T-cell (primary cell): Measurements from ENCODE around the gene CFAP46. TPM values are rescaled to one million over a fixed set of nuclear protein-coding genes. Genes with fewer than 3 reads are reported as not detected.
"Not testable (repeated sequence)": the region's sequence is repeated elsewhere in the genome, so short reads cannot be mapped to it uniquely, and the experiment has no call there.

Experiments used
- ATAC-seq, 4 experiments: fragments of 200-7000 bp in 3 of 4; fragments of 150-1000 bp in 1 of 4; cut with Tn5 transposase; replicated peaks in 1 of 4; 1 replicate in 3 of 4; 2 replicates in 1 of 4; pipeline ENCODE4 v1.10.0; 2021; ENCODE audit warnings: moderate library complexity in 3 of 4, mild to moderate bottlenecking in 2 of 4, moderate number of reproducible peaks in 1 of 4
- CTCF ChIA-PET, 2 donors: fragments of 300-600 bp; sonication (Branson Sonifier 250); formaldehyde crosslinking; loops; one replicate each; lab custom pipeline; 2022; ENCODE audit warnings: antibody characterized with exemption in 2 of 2; lab: Charles Lee
- POLR2A ChIA-PET, 2 donors: fragments of 300-600 bp; sonication (Branson Sonifier 250); formaldehyde crosslinking; loops; one replicate each; lab custom pipeline; 2022; ENCODE audit warnings: antibody characterized with exemption in 2 of 2; lab: Charles Lee
- DNase-seq, 35 experiments: peaks; one replicate each; pipeline versions ENCODE4 v3.0.0 to v3.0.0-alpha.2; 2013 to 2023
- H3K27ac ChIP-seq: one replicate; pipeline ENCODE4 v1.5.1; 2013; ENCODE audit warnings: low read length
- H3K27me3 ChIP-seq, 2 experiments: replicated peaks in 1 of 2; 1 replicate in 1 of 2; 2 replicates in 1 of 2; pipeline versions ENCODE4 v1.6.1 to v1.7.0; 2013; ENCODE audit warnings: low read length in 1 of 2, mixed read lengths in 1 of 2; ENCODE audit not compliant: control insufficient read depth in 2 of 2, insufficient read depth in 2 of 2; ENCODE audit errors: extremely low read depth in 1 of 2
- H3K36me3 ChIP-seq, 2 donors: 1 replicate in 1 of 2; 2 replicates in 1 of 2; pipeline versions ENCODE4 v1.6.1 to v1.7.0; 2013; ENCODE audit warnings: low read length in 1 of 2; ENCODE audit not compliant: control insufficient read depth in 2 of 2, insufficient read depth in 1 of 2; ENCODE audit errors: extremely low read depth in 1 of 2
- H3K4me1 ChIP-seq, 2 experiments: 1 replicate in 1 of 2; 2 replicates in 1 of 2; pipeline versions ENCODE4 v1.6.1 to v1.7.0; 2013; ENCODE audit warnings: low read length in 2 of 2, mixed read lengths in 1 of 2; ENCODE audit not compliant: insufficient read depth in 2 of 2, control insufficient read depth in 1 of 2; ENCODE audit errors: extremely low read depth in 1 of 2
- H3K4me3 ChIP-seq, 2 donors: 1 replicate in 1 of 2; 2 replicates in 1 of 2; pipeline versions ENCODE4 v1.5.1 to v1.7.0; 2013; ENCODE audit warnings: mild to moderate bottlenecking in 2 of 2, low read length in 1 of 2, moderate library complexity in 1 of 2; ENCODE audit not compliant: control insufficient read depth in 1 of 2; ENCODE audit errors: extremely low read depth in 1 of 2
- H3K9me3 ChIP-seq: 2 replicates; pipeline ENCODE4 v1.7.0; 2013
- H3K27ac Mint-ChIP-seq, 2 donors: one replicate each; pipeline ENCODE4 v1.8.0; 2020 to 2021; ENCODE audit warnings: mild to moderate bottlenecking in 2 of 2, mixed read lengths in 2 of 2
- H3K27me3 Mint-ChIP-seq, 2 donors: one replicate each; pipeline ENCODE4 v1.8.0; 2021 to 2022; ENCODE audit warnings: mixed read lengths in 2 of 2
- H3K36me3 Mint-ChIP-seq: one replicate; pipeline ENCODE4 v1.8.0; 2021; ENCODE audit warnings: mixed read lengths
- H3K4me1 Mint-ChIP-seq, 3 donors: one replicate each; pipeline ENCODE4 v1.8.0; 2020 to 2022; ENCODE audit warnings: mixed read lengths in 3 of 3, mild to moderate bottlenecking in 1 of 3
- H3K4me3 Mint-ChIP-seq, 3 donors: one replicate each; pipeline ENCODE4 v1.8.0; 2020 to 2022; ENCODE audit warnings: mild to moderate bottlenecking in 3 of 3, mixed read lengths in 3 of 3, moderate library complexity in 3 of 3
- H3K9me3 Mint-ChIP-seq, 3 donors: one replicate each; pipeline ENCODE4 v1.8.0; 2020 to 2022; ENCODE audit warnings: mixed read lengths in 3 of 3
- WGBS: methylation state at CpG from one replicate; pipeline ENCODE4 v1.1.5; 2013; ENCODE audit warnings: missing lambda C conversion rate; ENCODE audit not compliant: insufficient coverage; 5-methylcytosine and 5-hydroxymethylcytosine counted together
- total RNA-seq, 35 experiments: library from RNA in 6 of 35; stranded (reverse) in 6 of 35; fragments of 120-200 nt in 1 of 35; gene quantifications; one replicate each; pipeline versions ENCODE4 v1.2.1 to v1.2.4 and lab custom pipeline; 2013 to 2026

The CFAP46 gene
- total RNA-seq, 5 donors from 2014 or later (not counting 1 experiment from before 2014, with no cell fraction given) = not detected

DNA sequence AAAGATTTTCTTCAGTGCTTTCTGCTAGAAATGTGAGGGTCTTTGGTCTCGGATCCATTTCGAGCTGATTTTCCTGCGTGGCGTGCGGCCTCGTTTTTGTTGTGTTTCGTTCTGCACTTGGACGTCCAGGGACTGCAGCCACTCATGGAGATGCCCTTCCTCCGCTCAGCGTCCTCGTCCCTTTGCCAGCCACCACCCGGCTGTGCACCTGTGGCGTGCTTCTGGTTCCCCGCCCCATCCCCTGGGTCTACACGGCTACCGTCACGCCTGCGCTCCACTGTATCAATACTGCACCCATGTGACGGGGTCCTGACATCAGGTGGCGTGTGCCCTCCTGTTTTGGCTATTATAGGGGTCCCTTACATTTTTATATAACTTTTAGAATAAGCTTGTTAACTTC, 113.7 kb downstream of the CFAP46 start:
- no peaks in the 10 kb centered on the region for H3K9me3 ChIP-seq
- Mint-ChIP-seq H3K27me3 (peaks cover 0 to 3% of the 10 kb centered on the region in 2 donors), H3K36me3 (no peaks in the 10 kb centered on the region), H3K9me3 (no peaks in the 10 kb centered on the region), H3K4me1 (no peaks in the 10 kb centered on the region), H3K27ac (no peak overlapping the region), H3K4me3 (no peak overlapping the region)
- no peaks in the 10 kb centered on the region for H3K4me1 ChIP-seq
- no peak overlapping the region for H3K4me3 ChIP-seq
- ATAC-seq (no peak), DNase-seq (no peak)
- POLR2A ChIA-PET = interaction anchor here in 1 of 2 donors (0.6 kb wide), 1 partner anchor 84 kb away, joined by 6 read pairs; no protein-coding TSS in a partner anchor
- CTCF ChIA-PET = interaction anchor here in 1 of 2 donors (0.6 kb wide), 1 partner anchor 27 kb away, joined by 3 read pairs; no protein-coding TSS in a partner anchor
- peaks cover 0 to 14% of the 10 kb centered on the region in 2 experiments for H3K27me3 ChIP-seq
- 90% methylated on average over 14 of the region's 20 CpGs for WGBS
- no peak overlapping the region for H3K27ac ChIP-seq
- H3K36me3 ChIP-seq = no peaks in the 10 kb centered on the region

DNA sequence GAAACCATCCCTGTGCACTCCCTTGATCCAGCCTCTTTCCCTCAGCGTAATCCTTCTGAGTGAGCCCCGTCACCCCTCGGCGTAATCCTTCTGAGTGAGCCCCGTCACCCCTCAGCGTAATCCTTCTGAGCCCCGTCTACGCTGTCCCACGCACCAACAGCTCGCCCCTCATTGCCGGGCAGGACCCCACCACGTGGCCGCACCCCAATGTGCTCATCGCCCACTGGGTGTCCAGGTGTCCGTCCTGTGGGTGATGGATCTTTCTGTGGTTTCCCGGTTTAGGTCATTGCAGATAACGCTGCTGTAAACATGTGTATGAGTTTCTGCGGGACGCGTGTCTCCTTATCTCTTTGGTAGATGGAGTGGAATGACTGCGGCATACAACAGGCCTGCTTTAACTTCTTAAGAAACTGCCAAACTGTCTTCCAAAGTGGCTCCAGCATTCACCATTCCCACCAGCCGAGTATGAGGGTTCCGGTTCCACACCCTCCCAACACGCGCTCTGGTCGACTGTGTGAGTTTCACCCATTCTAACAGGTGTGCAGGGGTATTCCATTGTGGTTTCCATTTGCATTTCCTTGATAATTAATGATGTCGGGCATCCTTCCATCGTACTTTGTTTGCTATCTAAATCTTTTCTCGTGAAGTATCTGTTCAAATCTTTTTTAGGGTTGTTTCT, 114.4 kb downstream of the CFAP46 start:
- no peaks in the 10 kb centered on the region for H3K9me3 ChIP-seq
- Mint-ChIP-seq H3K27me3 (peaks cover 0 to 3% of the 10 kb centered on the region in 2 donors), H3K4me1 (no peaks in the 10 kb centered on the region), H3K36me3 (no peaks in the 10 kb centered on the region), H3K4me3 (no peak overlapping the region), H3K9me3 (no peaks in the 10 kb centered on the region), H3K27ac (no peak overlapping the region)
- 91% methylated on average over 14 of the region's 29 CpGs for WGBS
- DNase-seq (no peak), ATAC-seq (no peak)
- H3K27ac ChIP-seq = no peak overlapping the region
- no peaks in the 10 kb centered on the region for H3K36me3 ChIP-seq
- CTCF ChIA-PET = no interaction called here
- H3K4me3 ChIP-seq = no peak overlapping the region
- peaks cover 0 to 10% of the 10 kb centered on the region in 2 experiments for H3K27me3 ChIP-seq
- H3K4me1 ChIP-seq = no peaks in the 10 kb centered on the region
- POLR2A ChIA-PET = no interaction called here

DNA sequence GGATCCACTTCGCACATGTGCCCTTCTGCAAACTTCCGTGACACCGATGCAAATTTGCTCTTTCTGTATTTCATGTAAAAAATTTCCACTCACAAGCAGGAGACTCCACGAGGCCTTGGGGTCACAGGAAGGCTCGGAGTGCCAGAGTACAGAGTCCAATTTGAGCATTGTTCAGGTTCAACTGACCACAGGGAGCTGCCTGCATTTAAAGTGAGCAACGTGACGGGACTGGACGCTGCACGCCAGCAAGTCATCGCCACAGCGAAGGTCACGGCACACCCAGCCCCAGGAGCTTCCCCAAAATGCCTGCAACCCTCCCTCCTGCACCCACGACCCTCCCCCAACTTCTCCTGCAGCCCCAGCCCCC, 115.0 kb downstream of the CFAP46 start:
- no peaks in the 10 kb centered on the region for H3K36me3 Mint-ChIP-seq
- Histone ChIP-seq H3K4me3 (no peak overlapping the region), H3K27ac (no peak overlapping the region), H3K9me3 (no peaks in the 10 kb centered on the region), H3K27me3 (peaks cover 0 to 8% of the 10 kb centered on the region in 2 experiments), H3K4me1 (no peaks in the 10 kb centered on the region), H3K36me3 (no peaks in the 10 kb centered on the region)
- ATAC-seq (no peak), DNase-seq (no peak)
- no peaks in the 10 kb centered on the region for H3K9me3 Mint-ChIP-seq
- CTCF ChIA-PET = no interaction called here
- H3K4me3 Mint-ChIP-seq = no peak overlapping the region
- no peak overlapping the region for H3K27ac Mint-ChIP-seq
- 78% methylated on average over 11 of the region's 13 CpGs for WGBS
- POLR2A ChIA-PET = no interaction called here
- no peaks in the 10 kb centered on the region for H3K4me1 Mint-ChIP-seq
- peaks cover 0 to 3% of the 10 kb centered on the region in 2 donors for H3K27me3 Mint-ChIP-seq

DNA sequence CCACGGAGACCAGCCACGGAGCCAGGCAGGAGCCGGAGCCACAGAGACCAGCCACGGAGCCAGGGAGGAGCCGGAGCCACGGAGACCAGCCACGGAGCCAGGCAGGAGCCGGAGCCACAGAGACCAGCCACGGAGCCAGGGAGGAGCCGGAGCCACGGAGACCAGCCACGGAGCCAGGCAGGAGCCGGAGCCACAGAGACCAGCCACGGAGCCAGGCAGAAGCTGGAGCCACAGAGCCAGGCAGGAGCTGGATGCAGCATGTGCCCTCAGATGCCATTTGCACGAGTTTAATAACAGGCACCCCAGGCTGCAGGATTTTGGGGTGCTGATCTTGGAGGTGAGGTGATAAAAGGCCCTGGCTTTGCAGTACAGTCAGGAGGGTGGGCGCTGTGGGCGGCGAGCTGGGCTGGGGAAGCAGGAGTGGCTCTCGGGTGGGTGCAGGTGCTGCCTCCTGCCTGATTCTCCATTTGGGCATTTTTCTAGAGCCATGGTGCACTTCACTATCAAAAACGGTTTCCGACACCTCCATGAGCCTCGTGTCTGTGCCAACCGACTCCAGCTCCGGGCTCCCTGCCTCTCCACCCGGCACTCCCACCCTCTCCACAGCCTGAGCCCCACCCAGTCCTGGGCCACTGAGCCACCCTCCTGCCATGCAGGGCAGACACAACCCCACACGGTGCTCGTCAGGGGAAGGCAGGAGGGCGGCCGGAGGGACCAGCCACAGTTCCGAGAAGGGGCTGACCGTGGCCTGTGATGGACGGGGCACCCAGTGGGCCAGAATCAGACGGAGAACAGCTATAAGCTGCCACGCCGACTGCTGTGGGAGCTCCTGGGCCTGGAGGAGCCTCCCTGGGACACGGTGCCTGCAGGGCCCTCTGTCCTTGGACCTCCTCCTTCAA, 115.6 kb downstream of the CFAP46 start:
- ChIA-PET CTCF (no interaction called here), POLR2A (no interaction called here)
- H3K4me3 ChIP-seq = no peak overlapping the region
- no peaks in the 10 kb centered on the region for H3K36me3 Mint-ChIP-seq
- ATAC-seq (no peak), DNase-seq (no peak)
- no peaks in the 10 kb centered on the region for H3K4me1 ChIP-seq
- H3K27ac ChIP-seq = no peak overlapping the region
- no peaks in the 10 kb centered on the region for H3K9me3 Mint-ChIP-seq
- no peaks in the 10 kb centered on the region for H3K9me3 ChIP-seq
- no peaks in the 10 kb centered on the region for H3K4me1 Mint-ChIP-seq
- no peak overlapping the region for H3K4me3 Mint-ChIP-seq
- no peak overlapping the region for H3K27ac Mint-ChIP-seq
- H3K27me3 Mint-ChIP-seq = peaks cover 0 to 2% of the 10 kb centered on the region in 2 donors
- WGBS = 96% methylated on average over 23 of the region's 36 CpGs
- peaks cover 0 to 4% of the 10 kb centered on the region in 2 experiments for H3K27me3 ChIP-seq
- no peaks in the 10 kb centered on the region for H3K36me3 ChIP-seq

DNA sequence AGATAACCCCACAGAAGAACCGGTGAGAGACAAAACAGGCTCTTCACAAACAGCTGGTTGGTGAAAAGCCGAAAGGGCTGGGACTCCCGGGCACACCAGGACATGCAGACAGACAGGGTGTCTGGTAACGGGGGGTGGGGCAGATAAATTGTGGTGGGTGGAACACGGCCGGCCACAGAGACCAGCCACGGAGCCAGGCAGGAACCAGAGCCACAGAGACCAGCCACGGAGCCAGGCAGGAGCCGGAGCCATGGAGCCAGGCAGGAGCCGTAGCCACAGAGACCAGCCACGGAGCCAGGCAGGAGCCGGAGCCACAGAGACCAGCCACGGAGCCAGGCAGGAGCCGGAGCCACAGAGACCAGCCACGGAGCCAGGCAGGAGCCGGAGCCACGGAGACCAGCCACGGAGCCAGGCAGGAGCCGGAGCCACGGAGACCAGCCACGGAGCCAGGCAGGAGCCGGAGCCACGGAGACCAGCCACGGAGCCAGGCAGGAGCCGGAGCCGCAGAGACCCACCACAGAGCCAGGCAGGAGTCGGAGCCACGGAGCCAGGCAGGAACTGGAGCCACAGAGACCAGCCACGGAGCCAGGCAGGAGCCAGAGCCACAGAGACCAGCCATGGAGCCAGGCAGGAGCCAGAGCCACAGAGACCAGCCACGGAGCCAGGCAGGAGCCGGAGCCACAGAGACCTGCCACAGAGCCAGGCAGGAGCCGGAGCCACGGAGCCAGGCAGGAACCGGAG, 116.4 kb downstream of the CFAP46 start:
- H3K27ac Mint-ChIP-seq, CTCF ChIA-PET, H3K9me3 ChIP-seq, H3K27me3 Mint-ChIP-seq, H3K27me3 ChIP-seq, ATAC-seq, H3K4me1 ChIP-seq, DNase-seq, H3K36me3 Mint-ChIP-seq, H3K36me3 ChIP-seq, H3K9me3 Mint-ChIP-seq, H3K4me1 Mint-ChIP-seq, H3K4me3 Mint-ChIP-seq, POLR2A ChIA-PET, H3K4me3 ChIP-seq, H3K27ac ChIP-seq: not testable (repeated sequence)
- 91% methylated on average over 29 of the region's 34 CpGs for WGBS

DNA sequence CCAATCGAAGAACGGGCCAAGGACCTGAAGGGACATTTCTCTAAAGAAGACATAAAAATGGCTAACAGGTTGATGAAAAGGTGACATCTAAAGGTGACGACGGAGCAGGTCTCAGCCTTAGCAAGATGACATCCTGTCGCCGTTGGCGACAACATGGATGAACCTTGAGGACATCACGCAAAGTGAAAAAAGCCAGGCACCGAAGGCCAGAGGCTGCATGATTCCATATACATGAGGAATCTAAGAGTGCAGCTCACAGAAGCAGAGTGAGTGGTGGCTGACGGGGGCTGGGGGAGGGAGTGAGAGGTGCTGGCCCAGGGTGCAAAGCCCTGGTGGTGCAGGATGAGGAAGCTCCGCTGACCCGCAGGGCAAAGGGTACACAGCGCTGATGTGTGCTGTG, 122.3 kb downstream of the CFAP46 start:
- DNase-seq (no peak), ATAC-seq (no peak)
- Mint-ChIP-seq H3K9me3 (no peaks in the 10 kb centered on the region), H3K27me3 (peaks cover 28 to 30% of the 10 kb centered on the region in 2 donors), H3K4me1 (no peaks in the 10 kb centered on the region), H3K4me3 (no peak overlapping the region), H3K36me3 (no peaks in the 10 kb centered on the region), H3K27ac (no peak overlapping the region)
- no peak overlapping the region for H3K27ac ChIP-seq
- H3K9me3 ChIP-seq = no peaks in the 10 kb centered on the region
- H3K36me3 ChIP-seq = no peaks in the 10 kb centered on the region
- H3K4me3 ChIP-seq = no peak overlapping the region
- ChIA-PET CTCF (no interaction called here), POLR2A (no interaction called here)
- H3K27me3 ChIP-seq = peaks cover 0 to 24% of the 10 kb centered on the region in 2 experiments
- 90% methylated on average over 9 of the region's 13 CpGs for WGBS
- H3K4me1 ChIP-seq = no peaks in the 10 kb centered on the region
